H4 (cell line): Measurements from ENCODE around the gene FAM180A. TPM values are rescaled to one million over a fixed set of nuclear protein-coding genes. Genes with fewer than 3 reads are reported as not detected.
"Not testable (repeated sequence)": the region's sequence is repeated elsewhere in the genome, so short reads cannot be mapped to it uniquely, and the experiment has no call there.

ENCODE experiments used
- DNase-seq: peaks from one replicate; pipeline ENCODE4 v3.0.0-alpha.2; 2015; ENCODE audit warnings: low spot score
- total RNA-seq: library from RNA; depleted of rRNA; stranded (reverse); fragments of >200 nt; shearing (Covaris generic); gene quantifications from 2 replicates; pipeline ENCODE4 v1.2.3, GENCODE V29; 2014; rRNA removed

FAM180A gene
- total RNA-seq = 0.35 TPM in 1 of 2 replicates, not detected in the other

DNA sequence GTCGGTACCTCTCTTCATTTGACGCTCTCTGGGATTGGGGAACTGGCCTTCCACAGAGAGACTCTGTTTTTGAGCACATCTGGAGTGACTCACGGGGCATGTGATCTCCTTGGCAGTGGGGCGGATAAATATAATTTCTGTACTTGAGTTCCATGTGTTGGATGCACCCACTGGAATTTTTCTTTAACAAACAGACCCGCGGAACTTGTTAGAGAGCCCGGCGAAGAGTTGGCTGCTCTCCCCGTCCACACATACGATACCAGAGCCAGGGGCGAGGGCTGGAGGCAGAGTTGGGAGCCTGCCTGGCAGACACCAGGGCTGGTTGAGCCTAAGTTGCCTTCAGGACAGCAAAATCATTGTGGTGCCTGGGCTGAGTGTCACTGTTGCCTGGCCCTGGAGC, at the start of gene FAM180A:
FAM180A (minus strand) TSS at position 44 of the 400 bp plus-strand sequence. CDS start 233 bp downstream, outside the sequence.
- peak; percentile 31 for DNase-seq

DNA sequence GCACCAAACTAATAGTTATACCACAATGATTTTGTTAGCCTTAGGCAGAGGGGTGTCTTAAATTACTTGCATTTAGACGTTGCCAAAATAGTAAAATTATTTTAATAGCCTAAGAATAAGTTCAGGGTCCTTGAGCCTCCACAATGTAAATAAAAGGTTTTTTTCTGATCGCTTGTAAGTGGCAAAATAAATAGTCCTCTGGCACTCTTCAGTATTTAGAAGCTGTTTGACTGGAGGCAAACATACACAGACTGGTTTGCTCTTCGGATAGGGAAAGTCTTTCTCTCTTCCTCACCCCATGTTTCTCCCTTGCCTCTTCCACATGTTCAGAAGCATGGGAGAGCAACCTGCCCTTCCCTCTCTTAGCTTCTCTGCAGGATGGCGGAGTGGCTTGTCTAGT, 49.5 kb upstream of the FAM180A start:
- DNase-seq = no peak

GRCh38 chr7:135795846-135796570, 47.4 kb upstream of the FAM180A start:
- DNase-seq = no peak

DNA sequence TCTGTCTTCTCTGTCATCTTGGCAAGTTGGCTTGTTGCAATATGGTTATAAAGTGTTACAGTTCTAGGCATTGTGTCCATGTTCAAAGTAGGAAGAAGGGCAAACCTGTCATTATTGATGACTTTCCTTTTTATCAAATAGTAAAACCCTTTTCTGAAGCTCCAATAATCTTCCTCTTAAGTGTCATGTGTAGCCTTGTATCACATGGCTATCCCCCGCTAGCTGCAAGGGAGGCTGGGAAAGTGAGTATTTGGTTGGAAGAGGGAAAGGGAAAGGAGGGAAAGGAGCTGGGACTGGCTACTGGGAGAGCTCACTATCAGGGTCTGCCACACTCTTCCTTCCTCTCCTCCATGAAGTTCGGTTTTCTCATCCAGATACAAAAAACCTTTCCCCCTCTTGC, 45.2 kb upstream of the FAM180A start:
- no peak for DNase-seq

GRCh38 chr7:135792866-135793265, 44.3 kb upstream of the FAM180A start:
- DNase-seq = no peak

DNA sequence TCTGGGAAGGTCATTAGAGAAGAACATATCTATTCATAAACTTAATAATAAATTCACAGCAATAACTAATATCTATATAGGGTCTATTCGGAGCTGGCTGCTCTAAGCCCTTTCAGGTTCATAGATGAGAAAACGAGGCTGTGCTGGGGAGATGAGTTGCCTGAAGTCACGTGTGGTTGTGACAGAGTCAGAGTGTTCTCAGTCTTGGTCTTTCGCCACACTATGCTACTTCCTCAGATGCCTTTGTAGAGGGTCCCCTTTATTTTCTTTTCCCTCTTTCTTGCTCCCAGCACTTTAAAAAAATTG, 43.7 kb upstream of the FAM180A start:
- no peak for DNase-seq

- no peak for DNase-seq
Measured at GRCh38 chr7:135791543-135792362, 43.1 kb upstream of the FAM180A start.

GRCh38 chr7:135790371-135790977, 41.9 kb upstream of the FAM180A start:
- DNase-seq = no peak

GRCh38 chr7:135789956-135790355, 41.3 kb upstream of the FAM180A start:
- no peak for DNase-seq

DNA sequence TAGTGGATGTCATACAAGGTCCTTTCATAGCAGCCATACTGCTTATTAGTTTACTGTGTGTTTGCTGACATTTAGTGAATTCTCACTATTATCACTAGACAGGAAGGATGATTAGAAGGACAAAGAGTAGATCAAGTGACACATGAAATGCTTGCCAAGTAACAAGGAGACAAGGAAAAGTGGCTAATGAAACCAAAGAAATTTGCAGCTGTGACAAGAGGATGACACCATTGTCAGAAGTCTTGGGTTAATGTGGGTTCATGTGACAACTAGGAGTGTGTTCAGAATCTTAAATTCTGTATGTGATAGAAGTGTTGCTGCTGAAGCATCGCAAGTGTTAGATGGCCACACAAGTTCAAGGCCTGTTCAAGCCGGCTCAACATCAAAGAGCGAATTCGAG, 40.8 kb upstream of the FAM180A start:
- no peak for DNase-seq

DNA sequence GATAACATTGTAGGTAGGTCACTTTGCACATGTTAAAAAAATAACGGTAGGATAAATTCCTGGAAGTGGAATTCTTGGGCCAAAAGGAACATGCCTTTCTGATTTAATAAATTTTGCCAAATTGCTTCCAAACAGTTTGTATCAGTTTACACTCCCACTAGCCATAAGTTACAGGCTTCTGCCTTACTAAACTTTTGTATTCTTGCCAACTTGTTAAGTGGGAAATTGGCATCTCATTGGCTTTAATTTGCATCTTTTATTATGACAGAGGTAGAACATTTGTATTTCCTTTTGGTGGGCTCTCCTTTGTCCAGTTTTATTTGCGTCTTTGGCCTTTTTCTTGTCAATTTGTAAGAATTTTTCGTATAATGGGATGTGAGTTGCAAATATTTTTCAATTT, 38.3 kb upstream of the FAM180A start:
- DNase-seq = no peak

DNA sequence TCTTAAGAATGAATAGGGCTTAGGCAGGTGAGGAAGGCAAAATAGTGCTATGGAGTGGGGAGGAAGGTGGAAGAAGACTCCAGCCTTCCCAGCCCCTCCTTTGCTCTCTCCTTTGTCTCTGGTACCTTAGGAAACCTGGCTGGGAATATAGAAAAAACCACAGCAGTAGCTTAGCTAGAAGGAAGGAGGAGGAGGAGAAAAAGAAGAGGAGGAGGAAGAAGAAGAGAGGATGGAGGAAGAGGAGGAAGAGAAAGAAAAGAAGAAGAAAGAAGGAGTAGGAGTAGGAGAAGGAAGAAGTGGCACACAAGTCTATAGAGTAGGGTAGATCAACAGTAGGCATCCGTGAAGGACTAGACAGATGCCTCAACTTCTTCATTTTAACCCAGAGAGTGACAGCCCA, 36.5 kb upstream of the FAM180A start:
- no peak for DNase-seq

DNA sequence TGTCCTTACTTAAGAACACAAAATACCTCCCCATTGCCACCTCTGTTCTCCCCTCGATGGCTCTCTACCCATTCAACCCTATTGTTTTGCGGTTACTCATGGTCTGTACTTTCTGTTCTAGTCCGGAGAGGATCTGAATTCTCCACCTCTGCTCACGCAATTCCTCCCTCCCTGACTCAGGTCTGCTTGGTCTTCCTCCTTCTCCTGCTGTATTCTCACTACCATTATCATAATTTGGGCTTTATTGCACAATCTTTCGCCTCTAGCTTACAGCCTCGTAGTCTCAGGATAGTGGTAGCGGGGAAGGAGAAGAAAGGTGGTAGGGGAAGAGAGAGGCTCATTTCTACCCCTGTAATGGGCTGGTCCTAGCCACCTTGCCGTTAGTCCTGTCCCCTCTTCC, 35.4 kb upstream of the FAM180A start:
- DNase-seq = no peak

DNA sequence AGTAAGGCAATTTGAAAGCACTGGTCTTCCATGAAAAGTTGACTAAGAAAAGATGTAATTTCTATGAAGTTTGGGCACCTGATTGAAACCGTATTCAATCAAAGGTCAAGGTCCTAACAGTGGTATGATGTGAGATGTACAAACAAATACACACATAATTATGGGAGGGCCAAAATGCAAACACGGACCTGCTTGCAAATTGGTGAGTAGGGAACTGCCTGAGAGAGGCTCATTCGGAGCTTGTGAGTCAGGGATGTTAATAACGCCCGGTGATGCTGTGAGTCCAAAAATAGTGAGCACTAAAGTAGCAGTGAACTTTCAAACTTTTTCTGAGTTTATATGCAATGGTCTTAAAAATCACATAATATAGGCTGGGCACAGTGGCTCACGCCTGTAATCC, 34.2 kb upstream of the FAM180A start:
- no peak for DNase-seq

DNA sequence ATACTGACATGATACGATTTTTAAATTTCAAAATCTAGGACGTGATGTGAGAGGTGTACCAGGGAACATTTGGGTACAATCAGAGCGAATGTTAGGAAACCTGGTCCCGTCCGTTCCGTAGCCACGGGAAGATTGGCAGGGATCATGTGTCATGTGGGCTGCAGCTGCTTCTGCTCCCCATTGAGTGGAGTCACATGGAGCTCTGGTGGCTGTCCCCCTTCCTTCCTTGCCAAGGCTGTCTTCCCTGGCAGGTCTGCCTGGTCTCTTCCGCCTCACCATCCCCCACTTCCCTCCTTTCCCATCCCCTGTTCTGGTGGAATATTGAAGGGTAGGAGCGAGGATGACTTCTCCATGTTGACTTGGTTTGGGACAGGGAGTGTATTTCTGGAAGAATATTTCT, 33.8 kb upstream of the FAM180A start:
- DNase-seq = no peak

GRCh38 chr7:135777626-135778398, 29.2 kb upstream of the FAM180A start:
- DNase-seq = no peak

GRCh38 chr7:135775915-135776314, 27.3 kb upstream of the FAM180A start:
- not testable (repeated sequence) for DNase-seq

DNA sequence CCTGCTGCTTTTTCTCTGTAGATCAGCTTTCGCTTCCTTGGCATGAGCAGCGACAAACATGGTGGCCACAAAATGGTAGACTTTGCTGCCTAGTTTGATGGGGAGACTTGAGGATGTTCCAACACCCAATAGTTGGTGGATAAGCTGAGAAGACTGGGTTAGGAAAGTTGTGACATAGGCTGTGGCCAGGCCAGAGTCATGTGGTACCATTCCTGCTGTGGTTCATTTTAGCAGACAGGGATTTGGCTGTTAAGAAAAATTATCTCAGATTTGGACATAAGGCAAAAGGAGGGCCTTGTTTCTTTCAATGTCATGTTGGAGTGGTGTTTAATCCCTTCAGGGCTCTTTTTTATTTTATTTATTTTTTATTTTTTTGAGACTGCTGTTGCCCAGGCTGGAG, 26.6 kb upstream of the FAM180A start:
- peak; percentile 24 for DNase-seq

GRCh38 chr7:135774284-135774683, 25.7 kb upstream of the FAM180A start:
- peak; percentile 97 for DNase-seq

- no peak for DNase-seq
Measured at GRCh38 chr7:135773464-135773863, 24.9 kb upstream of the FAM180A start.

DNA sequence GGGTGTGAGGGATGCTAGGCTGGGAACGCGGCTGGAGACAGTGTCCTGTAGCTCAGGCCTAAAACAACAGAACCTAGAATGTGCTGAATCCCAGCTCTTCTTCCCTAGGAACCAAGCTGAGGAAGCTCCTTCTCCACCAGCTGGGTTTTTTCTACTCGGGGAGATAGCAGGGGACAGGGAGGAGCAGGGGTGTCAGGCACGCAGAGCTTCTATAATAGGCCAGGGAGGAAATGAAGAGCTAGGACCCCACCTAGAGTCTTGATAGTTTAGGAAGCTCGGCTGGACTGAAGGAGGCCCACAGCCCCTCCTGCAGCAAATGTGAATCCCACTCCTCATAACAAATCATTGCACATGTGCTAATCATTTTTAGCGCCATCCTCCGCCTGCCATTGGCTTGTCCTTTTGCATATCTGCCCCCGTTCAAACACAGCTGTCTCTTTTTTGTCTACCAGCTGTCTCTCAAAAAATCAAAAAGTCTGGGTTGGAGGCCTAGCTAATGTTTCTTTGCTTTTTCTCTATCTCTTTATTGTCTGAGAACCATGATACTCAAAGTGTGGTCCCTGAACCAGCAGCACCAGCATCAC, 24.1 kb upstream of the FAM180A start:
- no peak for DNase-seq
